SHP77 (cell line): ENCODE measurements around the gene SETD3.

ENCODE experiments used
- DNase-seq, 2 experiments: peaks; one replicate each; lab custom pipeline; 2025; lab: John Stamatoyannopoulos, UW

Gene SETD3

GRCh38 chr14:99516871-99517642 is 36.4 kb upstream of the SETD3 start:
- no peak for DNase-seq

GRCh38 chr14:99516156-99516870 is 35.7 kb upstream of the SETD3 start:
- DNase-seq: no peak

DNA sequence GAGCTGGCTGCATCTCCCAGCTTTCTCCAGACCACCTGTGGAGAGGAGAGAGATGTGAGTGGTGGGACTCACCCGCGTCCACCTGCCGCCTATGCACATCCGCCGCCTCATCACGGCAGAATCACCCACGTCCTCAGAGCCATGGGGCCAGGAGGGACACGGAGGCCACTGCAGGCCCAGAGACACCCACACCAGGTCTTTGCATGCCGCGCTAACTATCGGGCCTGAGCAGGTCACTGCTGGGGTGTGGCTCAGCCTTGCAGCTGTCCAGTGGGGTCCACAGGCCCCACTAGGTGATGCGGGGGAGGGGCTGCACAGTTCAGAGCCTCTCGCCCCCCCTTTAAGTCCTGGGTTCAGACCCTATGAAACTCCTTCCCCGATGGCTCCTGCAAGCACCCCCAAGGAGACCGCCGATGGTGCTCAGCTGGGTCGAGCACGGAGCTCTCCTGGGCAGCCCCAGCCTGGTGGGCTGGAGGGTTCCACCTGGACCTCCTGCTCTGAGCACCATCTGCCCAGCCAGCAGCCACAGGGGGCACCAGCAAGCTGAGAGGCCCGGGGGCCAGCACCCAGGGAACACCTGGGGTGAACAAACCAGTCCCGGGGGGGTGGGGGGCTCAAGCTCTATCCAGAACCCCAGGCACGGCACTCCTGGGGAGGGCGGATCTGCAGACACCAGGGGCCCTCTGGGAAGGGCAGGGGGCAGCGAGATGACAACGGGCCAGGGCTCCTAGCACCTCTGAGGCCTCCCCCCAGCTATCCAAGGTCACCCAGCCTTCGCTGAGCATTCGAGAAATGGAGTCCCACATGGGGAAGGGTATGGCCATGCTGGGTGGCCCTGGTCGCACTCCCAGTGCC is 34.9 kb upstream of the SETD3 start:
- no peak for DNase-seq

DNA sequence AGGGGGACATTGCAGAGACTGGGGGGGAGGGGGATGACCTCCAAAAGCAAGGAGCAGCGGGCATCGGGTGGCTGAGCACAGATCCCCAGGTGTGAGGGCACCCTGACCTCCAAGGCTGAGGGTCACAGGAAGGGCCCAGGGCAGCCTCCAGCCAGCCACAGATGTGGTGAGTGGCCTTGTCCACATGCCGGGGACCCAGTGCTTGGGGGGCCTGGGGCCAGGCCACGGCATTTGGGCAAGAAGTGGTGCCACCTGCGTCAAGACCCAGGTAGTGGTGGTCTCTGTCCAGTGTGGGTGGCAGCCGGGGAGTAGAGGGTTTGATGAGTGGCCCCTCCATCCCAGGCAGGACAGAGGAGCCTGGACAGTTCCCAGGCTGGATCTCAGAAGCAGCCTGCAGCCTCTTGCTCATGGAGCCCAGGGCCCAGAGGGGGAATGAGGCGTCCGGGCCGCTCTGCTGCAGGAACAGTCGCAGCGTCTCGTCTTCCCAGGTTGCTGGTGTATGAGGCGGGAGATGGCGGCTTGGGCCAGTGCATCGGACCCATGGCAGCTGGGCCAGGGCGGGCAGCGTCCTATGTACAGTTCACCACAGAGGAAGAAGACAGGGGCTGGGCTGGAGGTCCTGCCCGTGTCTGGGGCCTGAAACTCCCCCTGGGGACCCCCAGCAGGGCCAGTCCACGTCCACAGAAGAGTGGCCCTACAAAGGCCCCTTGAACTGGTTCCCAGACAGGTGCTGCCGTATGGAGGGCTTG is 34.1 kb upstream of the SETD3 start:
- no peak for DNase-seq

GRCh38 chr14:99513946-99514551 is 33.4 kb upstream of the SETD3 start:
- no peak for DNase-seq

DNA sequence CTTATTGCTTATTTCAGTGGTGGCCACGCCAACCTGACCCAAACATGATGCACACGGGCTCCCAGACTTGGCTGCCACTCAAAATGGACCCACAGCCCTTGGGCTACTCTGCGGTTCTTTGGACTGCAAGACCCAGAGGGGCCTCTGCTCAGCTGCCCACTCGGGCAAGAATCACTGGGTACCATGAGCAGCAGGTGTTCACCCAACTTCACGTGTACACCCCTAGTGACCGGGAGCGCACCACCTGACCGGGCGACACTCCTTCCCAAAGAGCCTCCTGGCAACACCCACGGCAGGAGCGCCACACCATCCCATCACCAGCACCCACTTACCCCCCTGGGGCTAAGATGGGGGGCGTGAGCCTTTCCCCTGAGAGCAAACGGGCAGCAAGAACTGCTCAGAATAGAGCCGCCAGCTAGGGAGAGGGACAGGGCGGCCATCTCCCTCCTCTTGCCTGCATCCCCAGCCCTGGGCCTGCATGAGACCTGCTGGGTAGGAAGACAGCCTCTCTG is 32.6 kb upstream of the SETD3 start:
- no peak for DNase-seq

GRCh38 chr14:99512571-99513182 is 32.0 kb upstream of the SETD3 start:
- DNase-seq: no peak

GRCh38 chr14:99512110-99512449 is 31.4 kb upstream of the SETD3 start:
- no peak for DNase-seq

GRCh38 chr14:99511421-99512109 is 30.9 kb upstream of the SETD3 start:
- no peak for DNase-seq

GRCh38 chr14:99510556-99511139 is 30.0 kb upstream of the SETD3 start:
- no peak for DNase-seq

DNA sequence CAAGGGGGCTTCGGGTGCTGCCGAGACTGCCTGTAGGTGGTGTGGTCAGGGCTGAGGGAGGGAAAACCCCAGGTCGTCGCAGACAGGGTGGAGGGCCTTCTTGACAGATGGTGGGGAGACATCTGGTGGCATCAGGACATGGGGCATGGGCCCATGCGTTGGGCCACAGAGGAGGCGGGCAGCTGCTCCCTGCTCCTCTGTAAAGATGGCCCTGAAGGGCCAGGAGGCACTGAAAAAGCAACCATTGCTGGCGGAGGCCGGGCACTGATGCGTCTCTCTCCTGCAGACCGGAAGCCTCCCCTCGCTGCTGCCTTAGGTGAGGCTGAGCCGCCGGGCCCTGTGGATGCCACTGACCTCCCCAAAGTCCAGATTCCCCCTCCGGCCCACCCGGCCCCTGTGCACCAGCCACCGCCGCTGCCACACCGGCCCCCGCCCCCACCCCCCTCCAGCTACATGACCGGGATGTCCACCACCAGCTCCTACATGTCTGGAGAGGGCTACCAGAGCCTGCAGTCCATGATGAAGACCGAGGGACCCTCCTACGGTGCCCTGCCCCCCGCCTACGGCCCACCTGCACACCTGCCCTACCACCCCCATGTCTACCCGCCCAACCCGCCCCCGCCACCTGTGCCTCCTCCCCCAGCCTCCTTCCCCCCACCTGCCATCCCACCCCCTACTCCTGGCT is 29.4 kb upstream of the SETD3 start:
- no peak for DNase-seq

DNA sequence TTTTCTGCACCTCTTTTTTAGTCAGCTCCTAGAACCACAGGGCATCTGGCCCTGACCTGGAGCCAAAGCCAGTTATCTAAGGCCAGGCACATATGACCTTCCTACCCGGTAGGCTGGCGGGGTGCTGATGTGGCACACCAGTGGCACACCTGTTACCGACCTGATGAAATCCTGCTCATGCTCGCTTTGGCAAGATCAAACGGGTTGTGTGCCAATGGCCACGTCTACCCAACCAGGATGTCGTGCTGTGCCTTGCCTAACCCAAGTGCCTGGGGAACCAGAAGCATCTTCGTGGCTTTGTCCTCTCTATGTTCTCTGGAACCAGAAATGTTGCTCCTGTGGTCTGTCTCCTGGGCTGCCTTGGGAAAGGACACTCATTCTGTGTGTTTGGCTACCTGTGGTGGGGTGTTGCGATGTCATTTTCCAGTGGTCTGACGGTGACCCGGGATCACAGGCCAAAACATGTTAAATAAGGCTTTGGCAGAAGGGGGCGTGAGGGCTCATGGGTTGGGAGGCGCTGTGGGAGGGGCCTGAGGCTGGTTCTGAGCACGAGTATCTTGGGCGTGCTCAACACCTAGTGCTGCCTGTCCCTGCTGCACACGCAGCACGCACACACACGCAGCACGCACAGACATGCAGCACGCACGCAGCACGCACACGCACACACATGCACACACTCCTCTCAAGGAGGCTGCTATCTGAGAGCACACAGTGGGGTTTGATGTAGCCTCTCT is 28.4 kb upstream of the SETD3 start:
- DNase-seq: no peak

DNA sequence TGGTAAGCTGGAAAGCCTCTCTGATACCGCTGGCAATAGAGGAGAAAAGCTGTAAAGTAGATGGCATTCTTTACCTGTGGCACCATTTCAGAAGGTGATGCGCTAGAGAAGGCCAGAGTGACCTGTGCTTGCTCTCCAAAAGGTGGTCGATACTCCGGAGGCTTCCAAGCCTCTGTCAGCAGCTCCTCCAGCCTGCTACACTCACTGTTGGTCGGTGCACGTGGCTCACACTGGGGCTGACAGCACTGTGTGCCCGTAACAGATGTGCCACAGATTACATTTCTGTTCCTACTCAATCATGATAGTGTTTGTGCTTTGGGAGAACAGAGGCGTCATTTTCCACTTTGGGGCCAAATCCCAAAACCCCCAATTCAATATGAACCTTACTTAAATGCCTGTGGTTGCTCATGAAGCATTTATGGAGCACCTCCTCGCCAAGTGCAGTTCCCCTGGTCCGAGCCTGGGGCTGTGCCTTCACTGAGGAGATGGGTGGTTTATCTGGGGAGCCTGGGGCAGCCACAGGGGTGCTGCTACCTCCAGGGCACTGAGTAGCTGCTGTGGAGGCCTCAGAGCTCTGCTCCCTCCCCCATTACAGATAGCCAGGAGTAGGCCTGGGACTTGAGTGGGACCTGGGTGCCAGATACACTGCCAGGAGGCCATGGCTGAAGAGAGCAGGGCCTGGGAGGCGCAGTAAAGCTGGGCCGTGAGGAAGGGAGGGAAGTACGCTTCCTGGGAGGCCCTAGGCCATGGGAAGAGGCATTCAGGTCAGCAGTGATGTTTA is 27.4 kb upstream of the SETD3 start:
- no peak for DNase-seq

DNA sequence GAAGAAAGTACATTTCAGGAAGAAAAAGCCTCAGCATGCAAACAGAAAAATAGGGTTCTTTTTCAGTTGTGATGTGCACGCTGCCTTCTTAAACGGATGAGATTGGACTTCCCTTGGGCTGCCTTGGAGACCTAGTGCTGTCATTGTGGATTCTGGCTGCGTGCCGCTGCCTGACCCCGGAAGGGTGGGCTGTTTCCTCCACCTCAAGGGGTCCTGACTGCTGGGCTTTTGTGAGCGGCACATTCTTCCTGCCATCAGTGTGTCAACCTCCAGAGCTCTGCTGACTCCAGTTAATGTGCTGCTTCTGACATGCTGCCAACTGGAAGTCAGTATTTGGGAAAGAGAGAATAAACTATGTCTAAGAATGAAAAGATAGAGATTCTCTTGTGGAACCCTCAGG is 25.6 kb upstream of the SETD3 start:
- no peak for DNase-seq

DNA sequence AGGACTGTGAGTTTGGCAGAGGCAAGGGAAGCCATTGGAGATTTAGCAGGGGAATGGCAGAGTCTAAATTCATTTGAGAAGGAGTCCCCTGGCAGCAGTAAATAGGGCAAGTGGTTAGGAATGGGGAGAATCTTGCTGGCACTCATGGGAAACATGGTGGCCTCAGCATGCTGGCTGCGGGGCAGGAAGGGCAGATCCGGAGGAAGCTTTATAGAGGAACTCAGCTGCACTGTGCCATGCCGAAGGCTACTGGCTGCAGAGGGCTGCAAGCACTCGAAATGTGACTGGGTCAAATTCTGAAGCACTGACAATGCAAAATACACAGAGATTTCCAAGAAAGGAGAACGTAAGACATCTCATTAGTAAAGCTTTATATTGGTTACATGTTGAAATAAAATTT is 24.4 kb upstream of the SETD3 start:
- no peak for DNase-seq

GRCh38 chr14:99503848-99504453 is 23.3 kb upstream of the SETD3 start:
- no peak for DNase-seq

GRCh38 chr14:99502989-99503421 is 22.3 kb upstream of the SETD3 start:
- DNase-seq: no peak
